A549 (cell line): Measurements from ENCODE around the gene NDRG4.

Experiments used
- HEYL ChIP-seq: fragments of 250-450 bp; sonication (Bioruptor Pico); IDR thresholded peaks from 2 replicates; pipeline ENCODE4 v1.8.0; 2021; ENCODE audit warnings: mild to moderate bottlenecking, moderate library complexity
- POLR2A ChIP-seq: IDR thresholded peaks from 2 replicates; pipeline ENCODE4 v1.6.1; 2012; ENCODE audit warnings: mild to moderate bottlenecking, low read length
- RCOR1 ChIP-seq: fragments of 150-350 bp; IDR thresholded peaks from 2 replicates; pipeline ENCODE4 v1.6.1; 2014; ENCODE audit warnings: antibody characterized with exemption, low read length, low read depth
- TFCP2L1 ChIP-seq: fragments of 250-450 bp; sonication (Bioruptor Pico); IDR thresholded peaks from 2 replicates; pipeline ENCODE4 v1.5.0; 2021; ENCODE audit warnings: mild to moderate bottlenecking

DNA sequence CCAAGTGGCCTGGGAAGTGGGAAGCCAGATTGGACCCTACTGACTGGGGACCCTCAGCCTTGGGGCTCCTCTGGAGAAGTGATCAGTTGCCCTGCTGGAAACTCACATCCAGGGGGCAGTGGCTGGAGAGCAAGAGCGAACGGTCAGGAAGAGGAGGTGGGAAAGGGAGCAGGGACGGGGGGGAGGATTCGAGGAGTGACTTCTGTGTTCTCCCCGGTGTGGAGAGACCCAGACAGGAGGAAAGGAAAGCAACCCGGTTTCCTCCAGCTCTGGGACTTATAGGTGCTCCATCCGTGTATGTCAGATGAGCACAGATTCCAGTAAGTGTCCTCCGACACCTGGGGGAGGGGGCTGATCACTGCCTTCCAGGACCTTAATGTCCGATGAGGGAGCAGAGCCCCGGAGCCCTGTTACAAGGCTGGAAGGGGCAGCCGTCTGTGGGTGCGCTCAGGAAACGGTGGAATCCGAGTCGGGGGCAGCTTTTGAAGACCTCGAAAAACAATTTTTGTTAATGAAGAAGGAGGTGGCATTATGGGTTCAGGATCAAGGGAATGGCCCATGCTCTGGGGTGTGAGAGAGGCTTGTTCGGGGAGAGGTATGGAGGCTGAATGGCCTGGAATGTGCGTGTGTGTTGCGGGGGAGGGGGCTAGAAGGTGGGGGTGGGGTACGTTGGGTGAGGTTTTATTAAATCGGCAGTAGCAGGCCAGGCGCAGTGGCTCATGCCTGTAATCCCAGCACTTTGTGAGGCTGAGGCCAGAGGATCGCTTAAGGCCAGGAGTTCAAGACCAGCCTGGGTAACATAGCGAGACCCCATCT, 34.8 kb upstream of the NDRG4 start:
- no peak for TF ChIP-seq RCOR1
- no peak for TF ChIP-seq TFCP2L1 (CRISPR knock-in tag)
- TF ChIP-seq HEYL (CRISPR knock-in tag): no peak
- TF ChIP-seq POLR2A: no peak
